GM18858 (cell line): ENCODE results near the gene THSD4.

Source experiments
- ATAC-seq: cut with Tn5 transposase; IDR thresholded peaks from one replicate; pipeline ENCODE4 v1.9.1; 2021; ENCODE audit not compliant: unreplicated experiment

Gene THSD4

DNA sequence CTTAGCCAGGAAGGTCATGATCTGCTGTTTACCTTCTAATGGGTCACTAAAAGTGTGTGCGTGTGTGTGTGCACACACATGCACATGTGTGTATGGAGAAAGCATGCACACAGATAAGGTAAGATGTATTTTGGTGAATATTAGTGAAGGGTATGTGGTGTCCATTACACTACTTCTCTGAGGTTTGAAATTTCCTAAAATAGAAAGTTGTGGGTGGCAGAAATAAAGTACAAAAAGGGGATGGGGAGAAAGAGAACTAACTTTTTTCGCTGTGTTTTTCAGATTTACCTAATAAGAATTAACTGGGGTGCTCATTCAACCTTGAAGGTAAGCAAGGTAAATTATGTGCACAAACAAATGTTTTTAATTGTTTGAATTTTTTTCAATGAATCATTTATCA lies 670.7 kb downstream of the THSD4 start:
- no peak for ATAC-seq

GRCh38 chr15:71786673-71787072 lies 671.4 kb downstream of the THSD4 start:
- no peak for ATAC-seq

DNA sequence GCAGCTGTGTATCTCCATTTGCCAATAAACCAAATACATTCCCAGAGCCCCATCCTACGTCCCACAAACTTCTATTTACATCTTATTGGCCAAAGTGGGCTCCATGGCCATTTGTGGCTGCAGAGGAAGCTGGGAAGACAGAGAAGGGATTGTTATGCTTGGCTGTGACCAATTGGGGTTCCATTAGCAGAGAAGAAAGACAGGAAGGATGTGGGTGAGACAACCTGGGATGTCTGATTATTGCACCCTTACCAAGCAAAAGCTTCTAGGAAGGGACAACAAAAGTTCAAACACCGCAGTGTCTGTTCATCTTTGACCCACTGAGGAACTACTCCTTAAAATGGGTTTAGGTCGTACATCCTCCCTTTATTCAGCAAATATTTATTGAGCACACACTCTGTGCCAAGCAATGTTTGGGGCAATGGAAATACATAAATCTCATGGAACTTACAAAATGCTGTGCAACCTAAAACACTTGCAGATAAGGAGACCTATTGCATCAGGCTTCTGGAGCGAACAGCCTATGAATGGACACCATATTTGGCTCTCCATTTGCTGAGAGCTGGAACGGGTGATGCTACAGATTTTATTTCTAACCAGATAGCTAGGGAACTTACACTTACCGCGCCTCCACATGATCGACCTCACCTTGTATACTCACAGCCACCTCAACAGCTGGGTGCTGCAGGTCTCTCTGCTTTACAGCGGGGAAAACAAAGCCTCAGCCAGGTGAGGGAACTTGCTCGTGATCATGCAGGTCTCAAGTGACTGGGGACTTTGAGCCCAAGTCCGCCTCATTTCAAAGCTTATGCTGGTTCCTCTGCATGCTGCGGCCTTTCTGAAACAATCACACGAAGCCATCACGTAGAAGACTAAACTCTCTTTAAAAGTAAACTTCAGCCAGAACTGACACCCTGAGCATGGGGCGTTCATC lies 673.6 kb downstream of the THSD4 start:
- ATAC-seq: no peak

- no peak for ATAC-seq
These were observed 674.3 kb downstream of the THSD4 start for GRCh38 chr15:71789616-71790015.

- no peak for ATAC-seq
These were observed 674.8 kb downstream of the THSD4 start for GRCh38 chr15:71790081-71790480.

GRCh38 chr15:71791975-71792374 lies 676.7 kb downstream of the THSD4 start:
- no peak for ATAC-seq

DNA sequence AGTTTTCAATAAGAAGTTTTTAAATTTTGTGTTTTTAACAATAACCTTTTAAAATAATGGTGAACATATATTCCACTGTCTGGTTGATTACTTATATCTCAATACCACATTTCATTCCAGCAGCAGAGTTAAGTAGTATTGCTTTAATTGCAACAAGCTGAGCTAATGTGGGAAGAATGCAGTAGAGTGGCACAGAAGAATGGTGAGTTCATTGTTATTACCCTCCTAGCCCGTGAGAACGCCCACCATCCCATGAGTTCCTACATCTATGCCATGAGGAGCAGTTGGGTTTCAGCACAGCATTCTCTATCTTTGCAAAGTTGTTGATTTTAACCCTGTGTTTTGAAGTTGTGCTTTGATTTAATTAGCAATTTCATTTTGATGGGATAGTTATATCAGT lies 677.2 kb downstream of the THSD4 start:
- no peak for ATAC-seq

DNA sequence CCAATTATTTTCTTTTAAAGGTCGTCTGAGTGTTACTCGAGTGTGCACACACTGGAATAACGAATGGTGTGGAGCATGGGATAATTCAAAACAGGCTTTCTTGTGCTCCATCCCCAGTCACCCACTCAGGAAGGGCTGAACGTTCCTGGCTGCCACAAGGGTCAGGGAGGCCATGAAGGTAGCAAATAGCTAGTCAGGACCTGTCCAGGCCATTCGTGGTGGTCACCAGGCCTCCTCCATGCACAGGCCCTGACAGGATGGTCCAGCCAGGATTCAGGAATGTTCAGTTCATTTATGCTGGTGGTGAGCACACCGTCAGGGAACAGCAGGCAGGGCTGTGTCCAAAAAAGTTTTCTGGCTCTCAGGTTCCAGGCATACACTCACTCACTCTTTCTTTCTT lies 683.4 kb downstream of the THSD4 start:
- no peak for ATAC-seq

DNA sequence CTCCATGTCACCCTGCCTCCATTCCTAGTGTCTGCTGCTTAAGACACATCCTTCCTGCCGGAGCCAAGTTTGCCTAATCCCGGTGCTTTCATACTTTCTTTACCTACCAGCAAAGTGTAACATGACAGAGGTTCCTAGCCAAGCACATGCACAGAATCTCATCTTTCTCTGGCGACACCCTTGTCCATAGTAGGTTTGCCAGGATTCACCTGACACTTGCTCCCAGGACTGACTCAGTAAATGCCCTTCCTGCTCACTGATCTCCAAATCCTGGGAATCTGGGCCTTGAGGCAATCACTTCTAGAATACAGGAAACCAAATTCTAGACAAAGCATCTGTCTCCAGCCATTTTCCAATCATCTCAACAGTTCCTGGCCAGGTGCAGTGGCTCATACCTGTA lies 684.9 kb downstream of the THSD4 start:
- ATAC-seq: no peak

GRCh38 chr15:71800835-71801745 lies 685.8 kb downstream of the THSD4 start:
- no peak for ATAC-seq

- ATAC-seq: no peak
These were observed 686.8 kb downstream of the THSD4 start for GRCh38 chr15:71801935-71802655.

- ATAC-seq: no peak
These were observed 687.5 kb downstream of the THSD4 start for GRCh38 chr15:71802770-71803169.

DNA sequence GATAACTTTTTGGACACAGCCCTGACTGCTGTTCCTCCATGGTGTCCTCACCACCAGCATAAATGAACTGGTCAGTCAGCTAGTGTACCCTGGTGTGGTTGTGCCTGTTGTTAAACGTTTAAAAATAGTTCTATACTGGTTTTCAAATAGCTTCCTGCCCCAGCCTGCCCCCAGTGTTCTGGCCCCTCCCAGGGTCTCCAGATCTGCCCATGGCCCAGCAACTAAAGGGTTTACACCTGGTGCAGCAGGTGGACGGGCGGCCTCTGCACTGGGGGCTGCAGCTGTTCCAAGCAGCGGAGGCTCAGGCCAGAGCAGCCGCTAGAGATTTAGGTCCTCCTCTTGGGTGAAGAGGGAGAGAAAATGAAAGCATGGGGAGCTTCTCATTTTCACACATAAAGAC lies 689.0 kb downstream of the THSD4 start:
- no peak for ATAC-seq

DNA sequence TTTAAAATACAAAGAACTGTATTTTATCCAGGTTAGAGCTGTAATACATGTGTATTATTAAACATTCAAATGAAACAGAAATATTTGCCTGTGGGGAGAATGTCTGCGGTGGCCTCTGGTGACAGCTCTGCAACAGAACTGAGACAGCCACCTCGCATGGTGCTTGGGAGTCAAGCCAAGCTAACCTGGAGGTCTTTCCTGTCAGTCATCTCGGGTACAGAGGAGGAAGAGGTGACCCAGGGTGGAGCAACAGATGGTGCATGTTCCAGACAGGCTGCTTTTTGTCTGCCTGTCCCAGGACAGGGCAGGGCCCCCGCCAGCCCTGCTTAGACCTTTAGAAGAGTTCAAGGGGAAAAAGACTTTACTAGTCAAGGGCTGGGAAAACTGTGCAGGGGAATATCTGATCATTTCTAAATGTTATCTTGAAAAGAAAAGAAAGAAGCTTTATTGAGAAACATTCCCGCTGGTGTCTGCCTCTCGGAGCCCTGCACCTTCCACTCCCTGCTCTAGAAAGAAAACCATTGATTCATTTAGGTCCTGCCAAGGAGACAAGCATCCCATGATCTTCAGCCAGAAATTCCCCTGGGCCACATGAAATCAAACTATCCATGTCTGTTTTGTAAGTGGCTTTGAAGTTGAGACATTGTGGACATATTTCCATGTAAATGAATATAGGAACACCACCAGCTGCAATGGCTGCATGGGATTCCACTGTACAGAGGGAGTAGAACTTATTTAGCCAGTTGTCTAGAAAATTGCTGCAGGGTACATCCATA lies 689.6 kb downstream of the THSD4 start:
- no peak for ATAC-seq

DNA sequence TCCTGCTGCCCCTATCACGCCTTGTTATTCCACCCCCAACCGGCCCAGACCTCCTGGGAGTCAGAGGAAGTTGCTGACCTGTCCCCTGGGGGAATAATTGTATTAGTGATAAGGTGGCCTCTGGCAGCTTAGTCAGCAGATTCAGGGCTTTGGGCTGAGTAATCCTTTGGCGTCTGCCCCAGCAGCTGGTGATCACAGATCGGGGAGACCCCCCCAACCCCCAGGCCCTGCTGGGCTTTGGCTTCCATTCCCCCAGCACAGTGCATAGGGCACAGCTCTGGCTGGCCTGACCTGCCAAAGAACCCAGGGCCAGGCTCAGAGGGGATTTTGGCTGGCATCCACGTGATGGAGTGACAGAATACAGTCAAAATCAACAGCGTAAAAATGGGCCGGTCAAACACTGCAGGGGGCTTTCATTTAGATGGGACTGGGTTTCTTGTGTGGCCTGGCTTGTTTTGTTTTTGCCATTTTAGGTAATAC lies 691.2 kb downstream of the THSD4 start:
- no peak for ATAC-seq

DNA sequence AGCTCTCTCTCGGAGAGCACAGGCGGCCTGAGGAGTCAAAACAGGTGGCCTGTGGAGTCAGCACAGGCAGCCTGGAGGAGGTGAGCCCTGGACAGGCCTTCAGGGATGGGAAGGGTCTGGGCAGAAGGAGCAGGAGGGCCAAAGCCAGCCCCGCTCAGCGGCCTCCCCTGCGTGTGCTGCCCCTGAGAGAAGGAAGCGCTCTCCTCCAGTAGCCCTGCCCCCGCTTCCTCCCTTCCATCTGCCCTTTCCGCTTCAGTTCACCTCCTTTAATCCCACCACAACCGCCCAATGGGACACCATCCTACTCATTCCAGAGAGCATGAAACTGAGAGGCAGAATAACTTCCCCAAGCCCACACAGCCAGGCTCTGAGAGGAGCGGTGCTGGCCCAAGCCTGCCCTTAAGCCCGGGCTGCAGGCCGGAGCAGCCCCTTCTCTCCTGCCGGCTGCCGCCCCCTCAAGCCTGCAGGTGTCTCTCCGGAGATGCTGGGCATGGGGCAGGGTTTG lies 691.9 kb downstream of the THSD4 start:
- no peak for ATAC-seq

DNA sequence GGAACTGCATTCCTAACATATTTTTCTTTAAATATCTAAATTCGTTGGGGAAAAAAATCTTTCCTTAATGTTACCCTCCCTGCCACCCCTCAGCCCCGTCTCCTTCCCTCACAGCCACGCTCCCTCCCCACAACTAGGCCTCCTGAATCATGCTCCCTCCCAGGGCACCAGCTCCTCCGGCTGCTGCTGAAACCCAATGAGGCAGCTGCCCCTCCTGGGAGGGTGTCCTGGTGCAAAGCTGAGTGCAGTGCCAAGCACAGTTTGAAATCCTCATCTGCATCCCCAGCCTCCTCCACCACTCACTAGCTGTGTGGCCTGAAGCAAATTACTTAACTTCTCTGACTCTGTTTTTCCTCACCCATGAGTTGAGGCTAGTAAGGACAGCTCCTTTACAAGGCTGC lies 692.4 kb downstream of the THSD4 start:
- no peak for ATAC-seq

DNA sequence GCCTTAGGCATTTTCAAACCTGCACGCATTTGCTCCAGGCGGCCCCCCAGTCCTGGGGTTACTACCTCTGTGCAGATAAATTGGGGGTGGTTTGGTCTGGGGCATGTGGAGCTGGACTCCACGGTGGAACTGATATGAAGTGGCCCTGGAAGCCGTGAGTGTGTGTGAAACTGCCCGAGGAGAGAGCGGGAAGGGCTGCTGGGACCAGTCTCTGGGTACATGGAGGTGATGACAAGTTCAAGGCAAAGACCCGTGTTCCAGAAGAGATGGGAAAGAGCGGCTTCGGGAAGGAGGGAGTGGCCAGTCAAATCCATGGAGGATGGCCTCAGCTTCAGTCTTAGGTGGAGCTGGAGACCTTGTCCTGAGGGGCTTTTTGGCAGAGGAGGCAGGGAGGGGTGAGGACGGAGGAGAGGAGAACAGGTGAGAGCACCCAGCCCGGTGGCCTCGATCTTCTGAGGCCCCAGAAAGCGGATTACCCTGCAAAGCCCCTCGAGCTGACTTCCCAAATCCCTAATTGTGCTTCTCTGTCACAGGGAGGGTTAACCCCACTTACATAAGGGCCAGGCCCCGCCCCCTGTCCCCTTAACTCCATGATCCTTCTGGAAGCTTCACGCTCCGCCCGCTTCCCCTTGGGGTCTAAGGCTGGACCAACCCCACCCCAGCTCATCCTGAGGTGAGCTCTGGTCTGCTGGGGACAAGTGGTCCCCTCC lies 693.2 kb downstream of the THSD4 start:
- ATAC-seq: no peak

DNA sequence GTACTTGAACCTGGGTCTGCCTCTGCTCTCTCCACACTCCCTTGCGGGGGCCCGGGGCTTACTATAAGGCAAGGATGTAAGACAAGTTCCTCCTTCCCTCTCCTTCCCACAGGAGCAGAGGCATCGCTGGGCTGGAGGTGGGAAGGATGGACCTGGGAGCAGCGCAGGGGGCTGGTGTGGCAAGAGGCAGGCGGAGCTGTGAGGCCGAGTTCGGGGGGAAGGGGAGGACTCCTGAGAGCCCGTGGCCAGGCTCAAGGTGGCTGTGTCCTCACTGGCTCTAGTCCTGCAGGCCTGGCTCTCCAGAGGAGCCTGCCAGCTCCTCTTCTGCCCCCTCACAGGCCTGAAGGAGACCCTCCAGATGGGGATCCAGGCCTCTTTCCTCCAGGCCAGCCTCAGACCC lies 694.1 kb downstream of the THSD4 start:
- no peak for ATAC-seq
